ENCODE measurements around the gene FAM131A.

FAM131A gene

GRCh38 chr3:184346480-184347190, 9.2 kb downstream of the FAM131A start:
- no peak overlapping the region for H3K27ac ChIP-seq (ENCODE audit: extremely low read depth, low read depth, low read length)
- peaks cover 0 to 58% of the 10 kb centered on the region in 2 experiments; a peak in 1 of 3 replicates for H3K36me3 ChIP-seq (ENCODE audit: control insufficient read depth in 2 of 2, insufficient read depth in 1 of 2, low read length in 2 of 2)
- ChIA-PET CTCF (interaction anchor here (0.6 to 3.1 kb wide), 4 partner anchors 8 to 93 kb away, joined by 3 to 13 read pairs (median 4); partner anchors contain the start of genes CLCN2 and POLR2H), POLR2A (interaction anchor here (1.5 kb wide), 1 partner anchor 14 kb away, joined by 5 read pairs; no protein-coding TSS in a partner anchor)
- no peaks in the 10 kb centered on the region for H3K4me1 ChIP-seq (ENCODE audit: control insufficient read depth, insufficient read depth, low read length)
- H3K4me3 ChIP-seq (ENCODE audit: low read depth, low read length): no peak overlapping the region
- H3K9me3 ChIP-seq (ENCODE audit: control insufficient read depth, insufficient read depth, low read depth, low read length): no peaks in the 10 kb centered on the region
- TF ChIP-seq ZNF266 (tag by site-specific recombination; IDR thresholded peaks at IDR 0.05; ENCODE audit: low read depth): no peak
- TF ChIP-seq, protein P1, sequence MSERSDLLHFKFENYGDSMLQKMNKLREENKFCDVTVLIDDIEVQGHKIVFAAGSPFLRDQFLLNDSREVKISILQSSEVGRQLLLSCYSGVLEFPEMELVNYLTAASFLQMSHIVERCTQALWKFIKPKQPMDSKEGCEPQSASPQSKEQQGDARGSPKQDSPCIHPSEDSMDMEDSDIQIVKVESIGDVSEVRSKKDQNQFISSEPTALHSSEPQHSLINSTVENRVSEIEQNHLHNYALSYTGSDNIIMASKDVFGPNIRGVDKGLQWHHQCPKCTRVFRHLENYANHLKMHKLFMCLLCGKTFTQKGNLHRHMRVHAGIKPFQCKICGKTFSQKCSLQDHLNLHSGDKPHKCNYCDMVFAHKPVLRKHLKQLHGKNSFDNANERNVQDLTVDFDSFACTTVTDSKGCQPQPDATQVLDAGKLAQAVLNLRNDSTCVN (tag by site-specific recombination; optimal IDR thresholded peaks at IDR 0.05): no peak
- no peak for TF ChIP-seq ZNF558 (tag by site-specific recombination; IDR thresholded peaks at IDR 0.05)
- no peak for TF ChIP-seq ZBTB17 (tag by site-specific recombination; IDR thresholded peaks at IDR 0.05)
- no peak for TF ChIP-seq ZNF324 (tag by site-specific recombination; IDR thresholded peaks at IDR 0.05)
- TF ChIP-seq GLIS2 (tag by site-specific recombination; IDR thresholded peaks at IDR 0.05): no peak
- no peak for TF ChIP-seq ZNF785 (tag by site-specific recombination; IDR thresholded peaks at IDR 0.05)
- TF ChIP-seq ZNF645 (tag by site-specific recombination; IDR thresholded peaks at IDR 0.05): no peak
- no peak for TF ChIP-seq ZNF660 (tag by site-specific recombination; IDR thresholded peaks at IDR 0.05)
- TF ChIP-seq ZNF626 (tag by site-specific recombination; IDR thresholded peaks at IDR 0.05): no peak
- TF ChIP-seq ZNF791 (tag by site-specific recombination; IDR thresholded peaks at IDR 0.05): no peak
- TF ChIP-seq MYNN (tag by site-specific recombination; IDR thresholded peaks at IDR 0.05; ENCODE audit: borderline replicate concordance): no peak

- TF ChIP-seq ZNF148 (tag by site-specific recombination; IDR thresholded peaks at IDR 0.05; ENCODE audit: borderline replicate concordance) (no peak), ZNF274 (IDR thresholded peaks at IDR 0.05; ENCODE audit: low read length) (no peak), ZNF274 (tag by site-specific recombination; IDR thresholded peaks at IDR 0.05; ENCODE audit: borderline replicate concordance) (no peak), ZNF610 (tag by site-specific recombination; IDR thresholded peaks at IDR 0.05; ENCODE audit: borderline replicate concordance) (no peak)
- CTCF ChIA-PET: interaction anchor here (0.5 to 3.1 kb wide), 4 partner anchors 14 to 106 kb away, joined by 3 to 13 read pairs (median 4); partner anchors contain the start of genes CLCN2 and POLR2H
- POLR2A ChIA-PET: no interaction called here
Measured at GRCh38 chr3:184347321-184348056, 10.1 kb downstream of the FAM131A start.

More at GRCh38 chr3:184347321-184348056, 10.1 kb downstream of the FAM131A start:
- no peaks in the 10 kb centered on the region for H3K4me1 ChIP-seq (ENCODE audit: control insufficient read depth, insufficient read depth, low read length)
- no peak overlapping the region for H3K4me3 ChIP-seq (ENCODE audit: low read depth, low read length)
- peaks cover 0 to 60% of the 10 kb centered on the region in 2 experiments; a peak in 1 of 3 replicates for H3K36me3 ChIP-seq (ENCODE audit: control insufficient read depth in 2 of 2, insufficient read depth in 1 of 2, low read length in 2 of 2)
- no peaks in the 10 kb centered on the region for H3K9me3 ChIP-seq (ENCODE audit: control insufficient read depth, insufficient read depth, low read depth, low read length)
- no peak overlapping the region for H3K27ac ChIP-seq (ENCODE audit: extremely low read depth, low read depth, low read length)
